ENCODE results near the gene RPA3.

The RPA3 gene

GRCh38 chr7:7642081-7642480, 76.3 kb downstream of the RPA3 start:
- H3K27me3 Mint-ChIP-seq, result no peaks in the 10 kb centered on the region
- no peak for DNase-seq
- ATAC-seq (replicated peaks), result no peak
- H3K27ac Mint-ChIP-seq, result no peak overlapping the region
- H3K4me3 Mint-ChIP-seq, result peak overlapping the region; percentile 94 to 95
- peaks cover 23 to 42% of the 10 kb centered on the region in 2 donors for H3K36me3 Mint-ChIP-seq
- peaks cover 28 to 40% of the 10 kb centered on the region in 2 donors for H3K4me1 Mint-ChIP-seq
- H3K9me3 Mint-ChIP-seq, result peaks cover 1 to 4% of the 10 kb centered on the region in 2 donors

GRCh38 chr7:7641129-7641663, 77.2 kb downstream of the RPA3 start:
- no peaks in the 10 kb centered on the region for H3K27me3 Mint-ChIP-seq
- H3K4me1 Mint-ChIP-seq, result peaks cover 23 to 40% of the 10 kb centered on the region in 2 donors
- ATAC-seq (replicated peaks), result peak in 1 of 2 donors; percentile 15
- no peak for DNase-seq
- peak overlapping the region; percentile 94 to 95 for H3K4me3 Mint-ChIP-seq
- H3K27ac Mint-ChIP-seq, result peak overlapping the region; percentile 99
- H3K9me3 Mint-ChIP-seq, result no peaks in the 10 kb centered on the region
- H3K36me3 Mint-ChIP-seq, result peaks cover 18 to 38% of the 10 kb centered on the region in 2 donors

DNA sequence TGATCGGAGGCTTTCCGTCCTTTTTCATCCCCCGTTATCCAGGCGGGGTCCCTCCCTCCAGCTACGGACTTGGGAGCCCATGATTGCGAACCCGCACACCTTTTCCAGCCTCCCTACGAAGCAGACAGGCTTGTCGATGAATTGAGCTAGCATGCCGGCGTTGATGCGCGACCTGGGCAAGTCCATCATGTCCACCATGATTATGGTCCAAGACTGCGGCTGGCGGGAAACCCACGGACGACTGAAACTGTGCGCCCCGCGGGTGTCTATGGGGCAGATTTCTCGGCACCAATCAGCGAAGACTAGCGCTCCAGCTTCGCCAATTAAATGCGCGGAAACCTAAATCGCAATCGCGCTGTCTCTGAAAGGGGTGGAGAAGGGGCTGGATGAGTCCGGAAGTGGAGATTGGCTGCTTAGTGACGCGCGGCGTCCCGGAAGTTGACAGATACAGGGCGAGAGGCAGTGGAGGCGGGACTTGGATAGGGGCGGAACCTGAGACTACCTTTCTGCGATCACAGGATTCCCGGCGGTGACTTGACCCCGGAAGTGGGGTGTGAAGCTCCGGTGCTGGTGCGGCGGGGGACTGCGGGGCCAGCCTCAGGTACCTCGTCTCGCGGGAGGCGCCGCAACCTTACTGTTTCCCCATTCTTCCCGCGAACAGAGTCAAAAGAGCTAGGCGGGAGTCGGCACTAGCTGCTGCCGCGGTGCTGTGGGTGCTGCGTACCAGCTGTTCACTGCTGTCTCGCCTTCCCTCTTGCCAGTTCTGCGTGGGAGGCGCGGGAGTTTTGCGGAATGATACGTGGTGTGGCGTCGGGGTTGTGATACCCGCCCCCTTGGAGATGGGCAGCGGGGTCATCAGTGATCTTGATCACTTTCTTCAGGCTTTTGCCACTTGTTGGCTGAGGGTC, 77.9 kb downstream of the RPA3 start, which contains the start of gene UMAD1:
UMAD1 (plus strand) TSS at position 532 of the 908 bp plus-strand sequence. CDS start 32,620 bp downstream, outside the sequence.
- H3K27ac Mint-ChIP-seq, result peak within 1 kb of the TSS; percentile 99
- H3K36me3 Mint-ChIP-seq, result peaks cover 16 to 36% of the 10 kb centered on the region in 2 donors
- peak within 1 kb of the TSS; percentile 94 to 95 for H3K4me3 Mint-ChIP-seq
- peaks cover 22 to 40% of the 10 kb centered on the region in 2 donors for H3K4me1 Mint-ChIP-seq
- DNase-seq (peak; percentile 99), ATAC-seq (replicated peaks) (peak; percentile 94 to 96)
- no peaks in the 10 kb centered on the region for H3K27me3 Mint-ChIP-seq
- H3K9me3 Mint-ChIP-seq, result no peaks in the 10 kb centered on the region

DNA sequence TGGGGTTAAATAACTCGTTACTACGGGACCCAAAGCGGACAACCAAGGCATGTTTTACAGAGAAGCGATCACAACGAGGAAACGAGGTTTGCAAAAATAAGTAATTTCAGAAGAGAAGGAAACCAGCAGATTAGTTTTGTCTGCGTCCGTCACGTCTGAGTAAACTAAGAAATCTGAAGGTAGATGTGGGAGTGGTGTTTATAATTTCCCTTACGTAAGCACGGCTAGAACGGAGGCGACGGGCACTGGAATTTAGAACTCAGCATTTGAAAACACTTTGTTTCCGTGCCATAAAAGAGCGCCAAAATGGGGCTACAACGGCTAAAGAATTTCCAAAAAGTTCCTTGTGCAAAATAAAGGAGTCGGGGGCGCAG, 78.6 kb downstream of the RPA3 start:
- peak; percentile 40 for DNase-seq
- H3K4me3 Mint-ChIP-seq, result peak overlapping the region; percentile 94 to 95
- H3K9me3 Mint-ChIP-seq, result no peaks in the 10 kb centered on the region
- peak; percentile 29 to 34 for ATAC-seq (replicated peaks)
- no peaks in the 10 kb centered on the region for H3K27me3 Mint-ChIP-seq
- peak overlapping the region; percentile 99 for H3K27ac Mint-ChIP-seq
- peaks cover 16 to 33% of the 10 kb centered on the region in 2 donors for H3K36me3 Mint-ChIP-seq
- peaks cover 22 to 40% of the 10 kb centered on the region in 2 donors for H3K4me1 Mint-ChIP-seq

DNA sequence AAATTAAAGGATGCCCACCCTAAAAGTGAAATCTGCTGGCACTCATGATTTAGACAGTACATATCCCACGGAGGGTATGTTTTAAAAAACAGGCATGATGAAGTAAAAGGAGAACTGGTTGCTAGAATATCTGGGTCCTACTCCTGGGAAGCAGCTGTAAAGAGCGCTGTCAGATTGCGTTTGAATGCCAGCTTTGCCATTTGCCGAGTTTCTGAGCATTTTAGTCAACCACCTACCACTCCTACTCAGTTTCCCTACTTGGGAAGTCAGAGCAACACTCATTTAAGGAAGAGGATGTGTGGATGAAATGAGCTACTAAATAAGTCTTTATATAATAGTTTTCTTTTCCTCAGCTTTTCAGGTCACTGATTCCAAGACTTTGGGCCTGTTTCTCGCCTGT, 79.0 kb downstream of the RPA3 start:
- ATAC-seq (replicated peaks), result no peak
- Mint-ChIP-seq H3K27me3 (no peaks in the 10 kb centered on the region), H3K4me3 (peak overlapping the region; percentile 94 to 95), H3K4me1 (peaks cover 19 to 40% of the 10 kb centered on the region in 2 donors), H3K9me3 (no peaks in the 10 kb centered on the region), H3K27ac (peak overlapping the region; percentile 99), H3K36me3 (peaks cover 16 to 29% of the 10 kb centered on the region in 2 donors)
- DNase-seq, result no peak

GRCh38 chr7:7630626-7631329, 87.6 kb downstream of the RPA3 start:
- Mint-ChIP-seq H3K9me3 (peaks cover 10 to 11% of the 10 kb centered on the region in 2 donors), H3K4me1 (no peaks in the 10 kb centered on the region), H3K27me3 (no peaks in the 10 kb centered on the region), H3K36me3 (peaks cover 13 to 17% of the 10 kb centered on the region in 2 donors), H3K4me3 (no peak overlapping the region), H3K27ac (no peak overlapping the region)
- DNase-seq (no peak), ATAC-seq (replicated peaks) (no peak)

DNA sequence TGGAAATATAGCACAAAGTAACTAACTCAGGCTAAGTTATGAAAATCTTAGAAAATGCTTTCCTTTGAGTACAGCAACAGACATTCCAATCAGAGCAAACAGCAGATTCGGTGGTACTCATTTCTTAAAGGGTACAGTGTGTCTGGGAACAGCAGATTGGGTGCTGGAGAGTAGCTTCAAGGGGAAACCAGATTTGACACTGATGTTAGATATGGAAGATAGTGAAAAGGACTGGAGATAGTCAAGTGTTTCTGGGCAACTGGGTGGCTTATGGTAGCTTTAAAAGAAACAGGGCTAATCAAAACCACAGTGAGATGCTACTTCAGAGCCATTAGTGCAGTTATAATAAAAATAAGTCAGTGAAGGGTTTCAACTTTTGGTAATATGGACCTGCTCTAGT, 89.9 kb downstream of the RPA3 start:
- Mint-ChIP-seq H3K9me3 (peaks cover 12 to 14% of the 10 kb centered on the region in 2 donors), H3K4me1 (no peaks in the 10 kb centered on the region), H3K4me3 (no peak overlapping the region), H3K27me3 (no peaks in the 10 kb centered on the region), H3K27ac (no peak overlapping the region), H3K36me3 (peaks cover 7 to 12% of the 10 kb centered on the region in 2 donors)
- no peak for DNase-seq
- no peak for ATAC-seq (replicated peaks)

GRCh38 chr7:7620644-7621210, 97.7 kb downstream of the RPA3 start:
- Mint-ChIP-seq H3K4me1 (no peaks in the 10 kb centered on the region), H3K9me3 (peaks cover 2% of the 10 kb centered on the region in 2 donors), H3K27ac (no peak overlapping the region), H3K27me3 (no peaks in the 10 kb centered on the region), H3K4me3 (no peak overlapping the region), H3K36me3 (peaks cover 0 to under 1% of the 10 kb centered on the region in 2 donors)
- no peak for DNase-seq
- ATAC-seq (replicated peaks), result no peak

DNA sequence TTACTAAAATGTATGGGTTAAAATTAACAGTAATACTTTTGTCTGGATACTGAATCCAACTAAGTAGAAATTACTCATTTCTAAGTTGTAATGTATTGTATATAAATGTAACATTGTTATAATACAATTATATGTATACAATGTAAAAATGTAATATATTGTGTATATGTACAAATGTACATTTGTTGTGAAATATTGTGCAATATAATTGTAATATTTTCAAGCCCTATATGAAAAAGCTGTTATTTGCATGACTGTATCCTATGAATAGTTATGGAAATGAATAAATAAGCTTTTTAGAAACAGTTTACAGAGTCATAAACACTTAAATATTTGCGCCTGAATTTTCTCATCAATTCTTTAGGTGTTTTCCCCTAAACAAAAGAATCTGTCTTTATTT, 98.2 kb downstream of the RPA3 start:
- Mint-ChIP-seq H3K27ac (no peak overlapping the region), H3K36me3 (peaks cover 0 to 3% of the 10 kb centered on the region in 2 donors), H3K27me3 (no peaks in the 10 kb centered on the region), H3K4me1 (peaks cover 0 to 3% of the 10 kb centered on the region in 2 donors), H3K9me3 (peaks cover 0 to 1% of the 10 kb centered on the region in 2 donors), H3K4me3 (no peak overlapping the region)
- DNase-seq, result no peak
- ATAC-seq (replicated peaks), result no peak

- Mint-ChIP-seq H3K36me3 (peaks cover 0 to 4% of the 10 kb centered on the region in 2 donors), H3K27me3 (no peaks in the 10 kb centered on the region), H3K9me3 (no peaks in the 10 kb centered on the region), H3K4me1 (peaks cover 0 to 10% of the 10 kb centered on the region in 2 donors), H3K27ac (no peak overlapping the region), H3K4me3 (no peak overlapping the region)
- DNase-seq (no peak), ATAC-seq (replicated peaks) (no peak)
Observed at GRCh38 chr7:7618410-7618809, 100.0 kb downstream of the RPA3 start.

- Mint-ChIP-seq H3K36me3 (peaks cover 0 to 4% of the 10 kb centered on the region in 2 donors), H3K27ac (no peak overlapping the region), H3K4me3 (no peak overlapping the region), H3K9me3 (no peaks in the 10 kb centered on the region), H3K27me3 (no peaks in the 10 kb centered on the region), H3K4me1 (peaks cover 0 to 10% of the 10 kb centered on the region in 2 donors)
- ATAC-seq (replicated peaks) (no peak), DNase-seq (no peak)
Observed at GRCh38 chr7:7617550-7617949, 100.9 kb downstream of the RPA3 start.

DNA sequence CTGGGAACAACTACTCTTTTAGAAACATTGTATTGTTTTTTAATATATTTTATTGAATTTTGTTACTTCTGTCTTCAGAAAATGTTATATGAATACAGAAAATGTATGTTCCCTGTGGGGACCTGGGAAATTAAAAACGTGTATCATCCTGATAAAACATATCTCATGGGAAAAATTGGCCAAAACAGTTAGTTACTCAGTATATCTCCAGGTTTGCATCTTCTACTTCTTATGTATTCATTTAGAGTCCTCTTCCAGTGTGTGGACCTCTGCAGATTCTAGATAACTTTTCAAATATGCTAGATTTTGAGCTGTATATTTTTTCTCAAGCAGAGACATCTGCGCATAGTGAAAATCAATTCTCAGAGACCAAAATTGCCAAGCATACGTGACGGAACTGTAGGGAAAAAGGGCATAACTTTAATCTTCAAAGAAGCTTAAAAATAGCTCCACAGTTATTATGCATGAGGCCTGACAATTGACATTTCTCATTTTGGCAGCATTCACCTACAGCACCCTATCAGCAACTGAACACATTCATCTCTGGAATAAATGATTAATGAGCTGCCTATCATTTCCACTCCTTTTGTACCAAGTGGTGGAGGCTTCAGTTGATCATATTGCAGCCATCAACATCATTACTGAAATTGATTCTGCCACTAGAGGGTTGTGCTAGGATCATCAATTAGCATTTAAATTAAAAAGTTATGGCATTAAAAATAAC, 104.2 kb downstream of the RPA3 start:
- peaks cover 0 to 11% of the 10 kb centered on the region in 2 donors for H3K36me3 Mint-ChIP-seq
- peaks cover 0 to 10% of the 10 kb centered on the region in 2 donors for H3K4me1 Mint-ChIP-seq
- H3K27ac Mint-ChIP-seq, result no peak overlapping the region
- no peak overlapping the region for H3K4me3 Mint-ChIP-seq
- DNase-seq (no peak), ATAC-seq (replicated peaks) (peak in 1 of 2 donors; percentile 23)
- H3K27me3 Mint-ChIP-seq, result no peaks in the 10 kb centered on the region
- H3K9me3 Mint-ChIP-seq, result no peaks in the 10 kb centered on the region

GRCh38 chr7:7613210-7613609, 105.2 kb downstream of the RPA3 start:
- H3K4me3 Mint-ChIP-seq, result no peak overlapping the region
- H3K27me3 Mint-ChIP-seq, result no peaks in the 10 kb centered on the region
- H3K36me3 Mint-ChIP-seq, result peaks cover 0 to 11% of the 10 kb centered on the region in 2 donors
- no peak for DNase-seq
- no peak for ATAC-seq (replicated peaks)
- H3K27ac Mint-ChIP-seq, result no peak overlapping the region
- H3K9me3 Mint-ChIP-seq, result no peaks in the 10 kb centered on the region
- peaks cover 0 to 10% of the 10 kb centered on the region in 2 donors for H3K4me1 Mint-ChIP-seq
